Esophagus muscularis mucosa (tissue), 4 donors: ENCODE results near the gene APOH.

ENCODE experiments used
- EP300 ChIP-seq: sonication (generic); formaldehyde crosslinking; IDR thresholded peaks from one replicate; pipeline ENCODE4 v1.6.1; 2017; ENCODE audit warnings: antibody characterized with exemption
- POLR2A ChIP-seq: fragments of 450-650 bp; IDR thresholded peaks from one replicate; pipeline ENCODE4 v1.6.1; 2017; ENCODE audit warnings: antibody characterized with exemption, moderate library complexity, mild to moderate bottlenecking, low read depth
- TF ChIP-seq, protein P1 (sequence below), 3 experiments: fragments of 200-600 bp in 2 of 3; fragments of 450-650 bp in 1 of 3; sonication (generic) in 2 of 3; IDR thresholded peaks; one replicate each; pipeline ENCODE4 v1.5.1; 2017 to 2019; ENCODE audit warnings: antibody characterized with exemption in 3 of 3, mild to moderate bottlenecking in 2 of 3, moderate library complexity in 1 of 3

DNA sequence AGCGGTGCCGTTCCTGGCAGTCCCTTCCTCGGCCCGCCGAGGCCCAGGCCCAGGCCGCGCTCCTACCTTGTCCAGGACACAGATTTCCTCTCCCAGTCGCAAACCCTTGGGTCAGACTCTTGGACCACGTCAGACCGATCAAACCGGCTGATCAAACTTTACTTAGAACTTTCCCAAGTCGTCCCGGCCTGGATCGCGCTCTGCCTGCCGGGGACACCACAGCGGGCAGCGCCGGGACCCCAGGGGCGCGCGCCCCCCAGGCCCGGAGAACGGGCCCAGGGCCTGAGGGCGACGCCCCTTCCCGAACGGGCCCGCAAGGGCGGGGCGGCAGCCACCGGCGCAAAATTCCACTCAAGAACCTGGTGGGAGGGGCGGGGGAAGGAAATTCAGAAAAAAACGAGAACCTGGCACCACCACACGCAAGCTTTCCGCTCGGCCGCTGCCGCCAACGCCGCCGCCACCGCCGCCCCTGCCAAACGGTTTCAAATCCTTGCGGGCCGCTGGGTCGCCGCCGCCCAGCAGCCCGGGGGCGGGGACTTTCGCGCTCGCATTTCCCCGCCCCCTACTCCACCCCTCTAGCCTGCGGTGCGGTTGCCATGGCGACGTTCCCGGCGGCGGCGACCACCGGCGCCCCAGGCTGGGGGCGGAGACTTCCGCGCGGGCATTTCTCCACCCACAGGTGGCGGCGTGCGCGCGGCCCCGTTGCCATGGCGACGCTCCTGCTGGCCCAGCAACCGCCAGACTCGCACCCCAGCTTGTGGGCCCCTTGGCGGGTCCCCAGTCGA is 37.4 kb downstream of the APOH start, which contains the start of gene CEP112:
- TF ChIP-seq, protein P1, sequence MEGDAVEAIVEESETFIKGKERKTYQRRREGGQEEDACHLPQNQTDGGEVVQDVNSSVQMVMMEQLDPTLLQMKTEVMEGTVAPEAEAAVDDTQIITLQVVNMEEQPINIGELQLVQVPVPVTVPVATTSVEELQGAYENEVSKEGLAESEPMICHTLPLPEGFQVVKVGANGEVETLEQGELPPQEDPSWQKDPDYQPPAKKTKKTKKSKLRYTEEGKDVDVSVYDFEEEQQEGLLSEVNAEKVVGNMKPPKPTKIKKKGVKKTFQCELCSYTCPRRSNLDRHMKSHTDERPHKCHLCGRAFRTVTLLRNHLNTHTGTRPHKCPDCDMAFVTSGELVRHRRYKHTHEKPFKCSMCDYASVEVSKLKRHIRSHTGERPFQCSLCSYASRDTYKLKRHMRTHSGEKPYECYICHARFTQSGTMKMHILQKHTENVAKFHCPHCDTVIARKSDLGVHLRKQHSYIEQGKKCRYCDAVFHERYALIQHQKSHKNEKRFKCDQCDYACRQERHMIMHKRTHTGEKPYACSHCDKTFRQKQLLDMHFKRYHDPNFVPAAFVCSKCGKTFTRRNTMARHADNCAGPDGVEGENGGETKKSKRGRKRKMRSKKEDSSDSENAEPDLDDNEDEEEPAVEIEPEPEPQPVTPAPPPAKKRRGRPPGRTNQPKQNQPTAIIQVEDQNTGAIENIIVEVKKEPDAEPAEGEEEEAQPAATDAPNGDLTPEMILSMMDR (IDR thresholded peaks at IDR 0.05): no peak
- no peak for TF ChIP-seq POLR2A
- no peak for TF ChIP-seq EP300
